Upper lobe of right lung (tissue), 1 donor: ENCODE measurements around the gene TCP11. TPM values are rescaled to one million over a fixed set of nuclear protein-coding genes. Genes with fewer than 3 reads are reported as not detected.
A peak's percentile ranks its signal among the peaks of the same experiment; 100 is the strongest.

Experiments used
- ATAC-seq: fragments of 200-7000 bp; cut with Tn5 transposase; one replicate; pipeline ENCODE4 v1.9.1; 2020; ENCODE audit warnings: mild to moderate bottlenecking, moderate library complexity
- DNase-seq: peaks from one replicate; pipeline ENCODE4 v3.0.0-alpha.2; 2020
- H3K27ac ChIP-seq: fragments of 200-600 bp; one replicate; pipeline ENCODE4 v1.8.0; 2022
- H3K27me3 ChIP-seq: fragments of 200-600 bp; one replicate; pipeline ENCODE4 v1.8.0; 2022; ENCODE audit warnings: mild to moderate bottlenecking
- H3K36me3 ChIP-seq: fragments of 200-600 bp; one replicate; pipeline ENCODE4 v1.8.0; 2022
- H3K4me1 ChIP-seq: fragments of 200-600 bp; one replicate; pipeline ENCODE4 v1.8.0; 2022
- H3K4me3 ChIP-seq: fragments of 200-600 bp; one replicate; pipeline ENCODE4 v1.8.0; 2022; ENCODE audit warnings: mild to moderate bottlenecking
- H3K9me3 ChIP-seq: fragments of 200-600 bp; one replicate; pipeline ENCODE4 v1.8.0; 2022
- intact Hi-C: fragments of 100-400 bp; cut with DNase I; formaldehyde crosslinking; loops from one replicate; pipeline ENCODE4 v1.11.0; 2022
- total RNA-seq: library from RNA; stranded (reverse); fragmentation: NEBNext Ultra II Directional; extraction: Animal tissue kit (Norgen Biotek cat#: 25700); gene quantifications from one replicate; pipeline ENCODE4 v1.2.1, GENCODE V29; 2021
- TF ChIP-seq, protein P1 (sequence below): fragments of 200-600 bp; IDR thresholded peaks from one replicate; pipeline ENCODE4 v1.8.0; 2022; ENCODE audit warnings: antibody characterized with exemption
- donor health status: DM: no; HTN: yes; CAD: no; lungs with severe emphysema.

TCP11 gene
- total RNA-seq, 1 donor from 2014 or later = not detected

DNA sequence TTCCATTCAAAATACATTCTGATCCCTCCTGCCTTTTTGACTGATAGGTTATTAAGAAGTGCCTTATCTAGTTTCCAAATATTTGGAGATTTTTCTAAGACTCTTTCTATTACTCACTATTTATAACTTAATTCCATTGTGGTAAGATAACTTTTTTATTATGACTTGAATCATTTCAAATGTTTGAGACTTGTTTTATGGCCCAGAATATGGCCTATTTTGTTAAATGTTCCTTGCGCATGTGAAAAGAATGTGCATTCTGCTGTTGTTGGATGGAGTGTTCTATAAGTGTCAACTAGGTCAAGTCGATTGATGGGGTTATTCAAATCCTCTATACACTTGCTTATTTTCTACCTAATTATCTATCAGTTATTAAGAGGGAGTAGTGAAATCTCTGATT lies 13.1 kb upstream of the TCP11 start:
- Histone ChIP-seq H3K9me3 (no peaks in the 10 kb centered on the region), H3K27ac (no peak overlapping the region), H3K4me1 (no peaks in the 10 kb centered on the region), H3K36me3 (no peaks in the 10 kb centered on the region), H3K4me3 (no peak overlapping the region), H3K27me3 (no peaks in the 10 kb centered on the region)
- intact Hi-C loops = no loop called here
- no peak for DNase-seq
- ATAC-seq = no peak
- TF ChIP-seq, protein P1, sequence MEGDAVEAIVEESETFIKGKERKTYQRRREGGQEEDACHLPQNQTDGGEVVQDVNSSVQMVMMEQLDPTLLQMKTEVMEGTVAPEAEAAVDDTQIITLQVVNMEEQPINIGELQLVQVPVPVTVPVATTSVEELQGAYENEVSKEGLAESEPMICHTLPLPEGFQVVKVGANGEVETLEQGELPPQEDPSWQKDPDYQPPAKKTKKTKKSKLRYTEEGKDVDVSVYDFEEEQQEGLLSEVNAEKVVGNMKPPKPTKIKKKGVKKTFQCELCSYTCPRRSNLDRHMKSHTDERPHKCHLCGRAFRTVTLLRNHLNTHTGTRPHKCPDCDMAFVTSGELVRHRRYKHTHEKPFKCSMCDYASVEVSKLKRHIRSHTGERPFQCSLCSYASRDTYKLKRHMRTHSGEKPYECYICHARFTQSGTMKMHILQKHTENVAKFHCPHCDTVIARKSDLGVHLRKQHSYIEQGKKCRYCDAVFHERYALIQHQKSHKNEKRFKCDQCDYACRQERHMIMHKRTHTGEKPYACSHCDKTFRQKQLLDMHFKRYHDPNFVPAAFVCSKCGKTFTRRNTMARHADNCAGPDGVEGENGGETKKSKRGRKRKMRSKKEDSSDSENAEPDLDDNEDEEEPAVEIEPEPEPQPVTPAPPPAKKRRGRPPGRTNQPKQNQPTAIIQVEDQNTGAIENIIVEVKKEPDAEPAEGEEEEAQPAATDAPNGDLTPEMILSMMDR = no peak

DNA sequence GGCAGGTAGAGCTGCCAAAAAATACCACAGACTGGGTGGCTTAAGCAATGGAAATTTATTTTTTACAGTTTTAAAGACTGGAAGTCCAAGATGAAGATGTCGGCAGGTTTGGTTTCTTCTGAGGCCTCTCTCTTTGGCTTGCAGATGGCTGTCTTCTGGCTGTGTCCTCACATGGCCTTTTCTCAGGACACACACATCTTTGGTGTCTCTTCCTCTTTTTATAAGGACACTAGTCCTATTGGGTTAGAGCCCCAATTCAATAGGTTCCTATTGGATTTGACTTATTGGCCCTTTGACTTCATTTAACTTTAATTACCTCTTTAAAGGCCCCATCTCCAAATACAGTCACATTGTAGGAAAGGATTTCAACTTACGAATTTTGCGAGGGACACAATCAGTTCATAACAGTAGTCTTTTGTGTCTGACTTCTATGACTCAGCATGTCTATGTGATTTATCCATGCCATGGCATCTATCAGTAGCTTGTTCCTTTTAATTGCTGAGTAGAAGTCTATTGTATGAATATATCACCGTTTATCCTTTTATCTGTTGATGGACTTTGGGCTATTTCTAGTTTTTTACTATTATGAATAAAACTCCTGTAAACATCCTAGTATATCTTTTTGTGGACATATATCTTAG lies 11.0 kb upstream of the TCP11 start:
- Histone ChIP-seq H3K9me3 (no peaks in the 10 kb centered on the region), H3K4me1 (no peaks in the 10 kb centered on the region), H3K27ac (no peak overlapping the region), H3K36me3 (no peaks in the 10 kb centered on the region), H3K27me3 (no peaks in the 10 kb centered on the region), H3K4me3 (no peak overlapping the region)
- ATAC-seq (no peak), DNase-seq (no peak)
- TF ChIP-seq, protein P1 = no peak
- intact Hi-C loops = no loop called here

DNA sequence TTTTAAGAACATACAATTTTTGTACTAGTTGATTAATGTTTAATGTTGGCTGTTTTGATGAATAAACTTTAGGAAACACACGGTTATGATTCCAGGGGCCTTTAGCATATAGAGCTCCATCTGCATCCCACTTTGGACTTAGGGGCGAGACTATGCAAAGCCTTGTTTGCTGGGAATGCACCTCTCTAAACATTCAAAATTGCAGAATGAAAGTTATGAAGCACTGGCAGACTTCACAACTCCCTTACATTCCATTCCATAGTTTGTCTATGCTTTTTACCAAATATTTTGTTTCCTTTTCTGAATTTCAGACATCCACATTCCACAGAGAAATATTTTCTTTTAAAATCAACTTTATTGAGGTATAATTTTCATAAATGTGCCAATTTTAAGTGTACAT lies 10.3 kb upstream of the TCP11 start:
- Histone ChIP-seq H3K27me3 (no peaks in the 10 kb centered on the region), H3K9me3 (no peaks in the 10 kb centered on the region), H3K4me3 (no peak overlapping the region), H3K36me3 (no peaks in the 10 kb centered on the region), H3K4me1 (no peaks in the 10 kb centered on the region), H3K27ac (no peak overlapping the region)
- intact Hi-C loops = no loop called here
- TF ChIP-seq, protein P1 = no peak
- ATAC-seq = no peak
- DNase-seq = no peak

DNA sequence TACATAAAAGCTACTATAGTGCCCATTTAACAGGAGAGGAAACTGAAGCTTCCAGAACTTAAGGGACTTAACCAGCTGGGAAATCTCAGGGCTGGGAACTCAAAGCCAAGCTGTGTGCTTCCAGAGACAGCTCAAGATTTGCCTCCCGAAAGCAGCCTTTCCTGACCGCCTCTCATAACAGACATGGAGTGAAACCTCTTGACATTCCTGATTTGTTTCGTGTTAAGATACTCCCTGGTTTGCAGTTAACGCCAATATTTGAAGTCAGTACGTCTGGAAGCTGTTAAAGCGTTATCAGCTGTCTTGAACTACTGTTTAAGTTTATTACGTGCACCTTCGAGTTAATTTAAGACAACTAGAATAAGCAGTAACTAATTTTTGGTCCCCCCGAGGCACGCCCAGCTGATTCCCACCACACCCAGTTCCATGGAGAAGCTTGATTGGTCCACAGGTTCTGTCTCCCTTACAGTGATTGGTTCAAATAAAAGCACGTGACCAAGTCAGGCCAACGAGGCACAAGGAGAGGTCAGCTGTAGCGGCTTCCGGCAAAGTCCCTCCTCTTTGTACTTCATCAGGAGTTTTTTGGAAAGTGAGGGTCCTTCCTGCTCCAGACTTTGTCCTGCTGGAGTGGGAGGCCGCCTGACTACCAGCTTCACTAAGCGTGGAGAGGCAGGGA lies 8.9 kb upstream of the TCP11 start:
- Histone ChIP-seq H3K27me3 (no peaks in the 10 kb centered on the region), H3K36me3 (no peaks in the 10 kb centered on the region), H3K27ac (no peak overlapping the region), H3K4me1 (no peaks in the 10 kb centered on the region), H3K9me3 (no peaks in the 10 kb centered on the region), H3K4me3 (no peak overlapping the region)
- TF ChIP-seq, protein P1 = no peak
- ATAC-seq (peak; percentile 56), DNase-seq (no peak)
- intact Hi-C loops = no loop called here

DNA sequence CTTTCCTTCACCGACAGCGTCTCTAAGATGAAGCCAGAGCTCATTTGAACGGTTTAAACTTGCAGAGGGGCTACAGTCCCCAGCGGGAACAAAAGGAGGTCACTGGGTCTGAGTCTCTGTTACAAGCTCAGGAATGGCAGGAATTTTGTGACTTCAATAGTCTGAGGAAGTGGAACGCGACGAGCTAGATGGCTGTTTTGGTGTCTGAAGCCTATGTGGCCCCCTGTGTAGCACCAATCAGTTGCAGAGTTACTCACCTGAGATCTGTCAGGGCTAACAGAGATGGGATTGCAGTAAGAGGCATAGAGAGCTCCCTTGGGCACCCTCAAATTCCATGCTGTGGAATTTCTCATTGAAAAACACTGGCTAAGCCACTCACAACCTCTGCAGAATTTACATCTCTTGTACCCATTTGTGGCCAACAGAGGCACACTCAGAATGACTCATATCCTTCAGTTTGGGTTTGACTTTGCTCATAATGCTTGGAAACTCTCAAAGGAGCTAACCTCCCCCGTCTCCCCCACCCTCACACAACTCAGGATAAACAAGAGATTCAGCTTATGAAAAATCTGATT lies 7.1 kb upstream of the TCP11 start:
- no peaks in the 10 kb centered on the region for H3K36me3 ChIP-seq
- H3K4me1 ChIP-seq = no peaks in the 10 kb centered on the region
- ATAC-seq (no peak), DNase-seq (no peak)
- no peaks in the 10 kb centered on the region for H3K27me3 ChIP-seq
- H3K27ac ChIP-seq = no peak overlapping the region
- TF ChIP-seq, protein P1 = no peak
- intact Hi-C loops = no loop called here
- H3K9me3 ChIP-seq = no peaks in the 10 kb centered on the region
- H3K4me3 ChIP-seq = no peak overlapping the region
